GF-D8 (cell line): ENCODE measurements around the gene GTF3C6.
A peak's percentile ranks its signal among the peaks of the same experiment; 100 is the strongest.
"Not testable (repeated sequence)": the region's sequence is repeated elsewhere in the genome, so short reads cannot be mapped to it uniquely, and the experiment has no call there.

Experiments used
- DNase-seq: peaks from one replicate; lab custom pipeline; 2025; lab: John Stamatoyannopoulos, UW

GTF3C6 gene, protein sequence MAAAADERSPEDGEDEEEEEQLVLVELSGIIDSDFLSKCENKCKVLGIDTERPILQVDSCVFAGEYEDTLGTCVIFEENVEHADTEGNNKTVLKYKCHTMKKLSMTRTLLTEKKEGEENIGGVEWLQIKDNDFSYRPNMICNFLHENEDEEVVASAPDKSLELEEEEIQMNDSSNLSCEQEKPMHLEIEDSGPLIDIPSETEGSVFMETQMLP

DNA sequence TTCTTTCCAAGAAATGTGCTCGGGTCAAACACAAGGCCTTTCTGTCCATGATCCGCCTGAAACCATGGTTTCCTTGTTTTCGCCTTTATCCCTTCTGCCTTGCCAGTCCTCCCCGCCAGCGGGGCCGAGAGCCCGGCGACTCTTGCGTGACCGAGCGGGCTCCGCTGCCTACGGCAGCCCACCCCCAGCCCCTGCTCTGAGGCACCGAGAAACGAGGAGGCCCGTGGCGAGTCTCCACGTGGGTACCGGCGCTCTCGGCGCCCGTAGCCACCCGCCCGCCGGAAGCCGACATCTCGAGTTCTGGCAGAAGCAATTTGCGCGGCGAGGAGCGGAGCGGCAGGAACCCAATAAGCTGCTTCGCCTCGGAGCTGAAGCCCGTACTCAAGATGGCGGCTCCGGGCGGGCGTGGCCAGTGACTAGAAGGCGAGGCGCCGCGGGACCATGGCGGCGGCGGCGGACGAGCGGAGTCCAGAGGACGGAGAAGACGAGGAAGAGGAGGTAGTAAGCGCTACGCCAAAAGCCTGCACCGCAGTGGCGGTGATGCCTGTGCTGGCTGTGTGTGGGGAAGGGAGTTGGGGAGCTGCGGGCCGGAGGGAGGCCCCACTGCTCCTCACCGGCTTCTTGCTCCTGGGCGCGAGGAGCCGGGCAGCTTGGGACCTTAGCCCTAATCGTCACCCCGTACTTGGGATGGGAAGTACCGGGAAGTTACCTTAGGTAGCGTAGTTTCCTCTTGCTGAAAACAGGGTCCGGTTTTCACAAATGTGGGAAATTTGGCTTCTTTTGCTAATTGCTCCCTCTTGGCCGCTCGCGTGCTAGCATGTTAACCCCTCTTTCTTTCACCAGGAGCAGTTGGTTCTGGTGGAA, at the start of gene GTF3C6:
TSS of gene GTF3C6 (plus strand) at position 378 of the 864 bp plus-strand sequence. CDS start at position 442, 64 bp downstream.
- peak; percentile 85 for DNase-seq

DNA sequence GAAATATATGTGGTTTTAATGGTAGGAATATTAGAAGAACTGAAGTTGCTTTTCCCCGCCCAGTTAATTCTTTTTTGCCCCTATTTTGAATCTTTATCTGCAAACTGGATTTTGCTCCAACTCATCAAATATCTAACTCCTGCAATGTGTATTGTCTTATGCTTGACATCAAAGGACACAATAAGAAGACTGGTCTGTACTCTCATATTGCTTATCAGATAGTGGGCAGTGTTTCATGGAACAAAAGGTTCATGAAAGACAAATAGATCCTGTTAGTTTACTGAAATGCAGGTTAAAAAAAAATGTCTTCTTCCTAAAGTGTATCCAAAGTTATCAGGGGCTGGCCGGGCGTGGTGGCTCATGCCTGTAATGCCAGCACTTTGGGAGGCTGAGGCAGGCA, 27.7 kb upstream of the GTF3C6 start:
- no peak for DNase-seq

DNA sequence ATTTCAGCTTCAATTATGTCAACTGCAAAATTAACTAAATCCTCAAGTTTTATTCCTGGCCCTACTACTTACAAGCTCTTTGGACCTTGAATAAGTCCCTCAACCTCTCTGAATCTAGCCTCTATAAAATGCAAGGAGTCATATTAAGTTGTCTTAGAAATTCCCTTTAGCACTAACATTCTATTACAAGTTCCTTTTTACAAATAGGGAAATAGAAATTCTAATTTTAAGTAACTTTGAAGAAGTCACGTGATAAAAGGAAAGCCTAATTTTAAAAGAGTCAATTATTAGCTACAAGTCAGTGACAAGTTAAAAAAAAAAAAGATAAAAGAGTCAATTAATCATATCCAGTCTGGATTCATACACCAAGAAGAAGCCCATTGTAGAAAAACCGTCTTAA, 24.6 kb upstream of the GTF3C6 start:
- no peak for DNase-seq

DNA sequence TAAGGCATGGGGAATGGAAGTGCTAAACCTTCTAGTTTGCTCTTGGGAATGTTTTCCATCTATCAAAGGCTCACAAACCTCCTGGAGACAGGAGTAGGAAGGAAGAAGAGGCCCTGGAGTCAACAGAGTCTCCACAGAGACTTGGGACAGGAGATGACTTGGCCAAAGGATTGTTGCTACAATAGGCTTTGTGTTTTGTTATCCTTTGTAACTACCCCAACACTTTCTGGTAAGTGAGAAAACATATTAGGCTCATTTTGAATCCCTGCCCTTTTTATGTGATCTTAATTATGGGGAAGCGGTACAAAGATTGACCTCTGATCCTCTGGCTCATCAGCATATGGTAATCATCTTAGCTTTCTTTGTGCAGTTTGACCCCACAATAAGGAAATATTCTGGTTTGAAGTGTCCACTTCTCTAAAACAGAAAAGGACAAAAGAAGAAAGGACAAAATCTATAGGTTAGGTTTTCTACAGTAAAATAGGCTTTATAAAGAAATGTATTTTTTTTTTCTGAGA, 24.1 kb upstream of the GTF3C6 start:
- DNase-seq: no peak

DNA sequence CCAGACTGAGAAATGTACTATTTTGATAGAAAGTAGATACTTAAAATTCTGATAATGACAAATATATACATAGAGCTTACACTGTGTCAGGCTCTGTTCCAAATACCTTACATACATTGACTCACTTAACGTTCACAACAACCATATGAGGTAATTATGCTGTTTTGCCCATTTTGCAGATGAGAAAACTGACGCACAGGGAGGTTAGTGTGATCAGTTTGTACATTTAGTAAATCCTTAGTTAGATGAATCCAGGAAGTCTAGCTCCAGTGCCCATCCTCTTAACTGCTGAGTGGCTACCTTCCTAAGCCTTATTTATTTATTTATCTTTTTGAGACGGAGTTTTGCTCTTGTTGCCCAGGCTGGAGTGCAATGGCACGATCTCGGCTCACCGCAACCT, 23.3 kb upstream of the GTF3C6 start:
- DNase-seq: no peak

DNA sequence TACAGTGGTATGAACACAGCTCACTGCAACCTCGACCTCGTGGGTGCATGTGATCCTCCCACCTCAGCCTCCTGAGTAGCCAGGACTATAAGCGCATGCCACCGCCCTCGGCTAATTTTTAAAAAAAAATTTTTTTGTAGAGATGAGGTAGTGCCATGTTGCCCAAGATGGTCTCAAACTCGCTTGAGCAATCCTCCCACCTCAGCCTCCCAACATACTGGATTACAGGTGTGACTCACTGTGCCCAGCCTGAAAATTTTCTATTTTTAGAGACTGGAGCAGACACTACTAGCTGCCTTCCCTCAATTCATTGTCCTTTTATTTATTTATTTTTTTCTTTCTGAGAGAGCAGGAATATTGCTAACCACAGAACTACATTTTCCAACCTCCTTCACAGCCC, 20.3 kb upstream of the GTF3C6 start:
- no peak for DNase-seq

DNA sequence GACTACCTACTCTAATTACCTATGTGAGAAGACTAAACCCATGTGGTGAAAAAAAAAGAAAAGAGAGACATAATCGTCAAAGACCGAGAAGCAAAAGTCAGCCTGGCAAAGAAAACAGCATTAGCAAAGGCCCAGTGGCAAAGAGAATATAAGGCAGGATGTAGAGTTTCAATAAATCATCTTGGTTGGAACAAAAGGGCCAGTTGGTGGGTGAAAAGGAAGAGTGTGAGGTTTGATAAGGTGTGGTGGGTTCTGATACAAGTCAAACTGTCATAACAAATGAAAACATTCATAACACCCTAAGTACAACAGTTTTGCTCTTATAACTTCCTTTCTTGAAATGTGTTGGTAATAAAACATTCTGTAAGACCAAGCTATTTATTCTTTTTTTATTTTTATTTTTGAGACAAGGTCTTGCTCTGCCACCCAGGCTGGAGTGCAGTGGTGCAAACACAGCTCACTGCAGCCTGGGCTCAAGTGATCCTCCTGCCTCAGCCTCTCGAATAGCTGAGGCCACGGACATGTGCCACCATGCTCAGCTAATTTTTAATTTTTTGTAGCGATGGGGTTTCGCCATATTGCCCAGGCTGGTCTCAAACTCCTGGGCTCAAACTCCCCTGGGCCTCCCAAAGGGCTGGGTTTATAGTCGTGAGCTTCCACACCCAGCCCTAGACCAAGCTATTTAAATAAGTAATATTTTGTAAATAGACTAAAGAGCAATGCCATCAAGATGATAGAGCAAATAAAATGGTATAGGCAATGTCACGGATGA, 18.9 kb upstream of the GTF3C6 start:
- no peak for DNase-seq

DNA sequence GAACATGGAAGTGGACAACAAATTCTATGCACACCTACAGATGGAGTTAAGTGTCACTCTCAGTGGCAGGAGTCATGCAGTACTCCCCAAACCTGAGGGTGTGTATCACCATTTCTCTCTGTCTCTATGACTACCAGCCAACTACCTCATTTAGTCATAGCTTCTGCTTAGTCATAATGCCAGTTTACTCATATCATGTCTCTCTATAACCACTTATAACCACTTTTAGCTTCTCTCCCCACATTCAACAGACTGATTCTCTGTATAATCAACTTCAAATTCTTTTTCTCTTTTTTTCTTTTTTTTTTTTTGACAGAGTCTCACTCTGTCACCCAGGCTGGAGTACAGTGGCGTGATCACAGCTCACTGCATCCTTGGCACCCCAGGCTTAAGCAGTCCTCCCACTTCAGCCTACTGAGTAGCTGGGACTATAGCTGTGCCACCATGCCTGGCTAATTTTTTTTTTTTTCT, 13.8 kb upstream of the GTF3C6 start:
- no peak for DNase-seq

DNA sequence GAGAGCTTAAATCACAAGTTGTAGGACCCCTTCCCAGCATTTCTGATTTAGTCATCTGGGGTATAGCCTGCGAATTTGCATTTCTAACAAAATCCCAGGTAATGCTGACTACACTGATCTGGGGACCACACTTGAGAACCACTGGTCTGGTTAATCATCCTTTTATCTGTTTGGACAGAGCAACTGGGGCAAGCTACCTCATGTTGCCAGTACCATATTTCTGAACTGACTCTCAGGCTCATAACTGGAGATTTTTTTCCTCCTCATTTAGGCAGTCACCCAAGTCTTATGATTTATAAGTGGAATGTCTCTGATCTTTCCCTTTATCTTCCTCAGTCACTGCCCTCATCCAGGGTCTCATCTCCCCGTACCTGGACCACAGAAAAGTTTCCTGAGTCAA, 12.0 kb upstream of the GTF3C6 start:
- no peak for DNase-seq

DNA sequence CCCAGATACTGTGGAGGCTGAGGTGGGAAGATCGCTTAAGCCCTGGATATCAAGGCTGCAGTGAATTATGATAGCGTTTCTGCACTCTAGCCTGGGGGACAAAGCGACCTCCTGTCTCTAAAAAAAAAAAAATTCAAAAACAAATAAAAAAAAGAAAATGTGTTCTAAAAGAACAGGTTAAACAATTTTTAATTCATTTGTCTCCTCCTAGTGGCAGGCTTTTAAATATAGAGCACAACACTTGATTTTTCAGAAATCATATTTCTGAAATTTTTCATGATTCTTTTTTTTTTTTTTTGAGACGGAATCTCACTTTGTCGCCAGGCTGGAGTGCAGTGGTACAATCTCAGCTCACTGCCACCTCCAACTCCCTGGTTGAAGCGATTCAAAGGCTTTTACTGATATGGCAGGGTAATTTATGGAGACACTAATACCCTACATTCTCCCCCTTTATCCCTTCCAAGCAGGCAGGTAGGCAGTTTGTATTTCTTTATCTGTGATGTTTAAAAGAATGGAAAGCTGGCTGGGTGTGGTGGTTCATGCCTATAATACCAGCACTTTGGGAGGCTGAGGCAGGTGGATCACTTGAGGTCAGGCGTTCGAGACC, 8.7 kb upstream of the GTF3C6 start:
- no peak for DNase-seq

DNA sequence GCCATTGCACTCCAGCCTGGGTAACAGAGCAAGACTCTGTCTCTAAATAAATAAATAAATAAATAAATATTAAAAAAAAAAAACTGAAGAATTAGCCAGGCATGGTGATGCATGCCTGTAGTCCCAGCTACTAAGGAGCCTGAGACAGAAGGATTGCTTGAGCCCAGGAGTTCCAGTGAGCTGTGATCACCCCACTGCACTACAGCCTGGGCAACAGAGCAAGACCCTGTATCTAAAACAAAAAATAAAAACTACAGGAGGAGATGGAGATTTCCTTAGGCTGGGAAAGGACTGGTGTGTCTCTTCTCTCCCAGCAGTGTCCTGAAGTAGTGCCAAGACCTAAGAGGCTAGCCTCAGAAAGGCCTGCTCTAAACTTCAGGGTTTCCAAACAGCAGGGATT, 8.1 kb upstream of the GTF3C6 start:
- DNase-seq: no peak

DNA sequence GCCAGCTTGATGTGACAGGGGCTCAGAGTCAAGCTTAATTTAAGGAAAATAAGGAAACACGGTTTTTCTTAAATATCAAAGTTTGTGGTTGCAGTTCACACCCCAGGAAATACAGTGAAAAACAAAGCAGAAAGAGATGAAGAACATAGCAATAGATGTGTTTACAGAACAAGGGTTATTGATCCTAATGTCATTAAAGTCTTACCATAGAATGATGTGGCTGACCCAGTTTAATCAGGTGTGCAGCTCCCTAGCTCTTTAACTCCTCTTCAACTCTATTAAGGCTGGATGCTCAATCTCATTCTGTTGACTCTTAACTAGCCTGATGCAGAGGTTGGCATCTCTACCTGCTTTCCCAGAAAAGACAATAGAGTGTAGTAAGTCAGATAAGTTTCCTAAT, 7.5 kb upstream of the GTF3C6 start:
- no peak for DNase-seq

DNA sequence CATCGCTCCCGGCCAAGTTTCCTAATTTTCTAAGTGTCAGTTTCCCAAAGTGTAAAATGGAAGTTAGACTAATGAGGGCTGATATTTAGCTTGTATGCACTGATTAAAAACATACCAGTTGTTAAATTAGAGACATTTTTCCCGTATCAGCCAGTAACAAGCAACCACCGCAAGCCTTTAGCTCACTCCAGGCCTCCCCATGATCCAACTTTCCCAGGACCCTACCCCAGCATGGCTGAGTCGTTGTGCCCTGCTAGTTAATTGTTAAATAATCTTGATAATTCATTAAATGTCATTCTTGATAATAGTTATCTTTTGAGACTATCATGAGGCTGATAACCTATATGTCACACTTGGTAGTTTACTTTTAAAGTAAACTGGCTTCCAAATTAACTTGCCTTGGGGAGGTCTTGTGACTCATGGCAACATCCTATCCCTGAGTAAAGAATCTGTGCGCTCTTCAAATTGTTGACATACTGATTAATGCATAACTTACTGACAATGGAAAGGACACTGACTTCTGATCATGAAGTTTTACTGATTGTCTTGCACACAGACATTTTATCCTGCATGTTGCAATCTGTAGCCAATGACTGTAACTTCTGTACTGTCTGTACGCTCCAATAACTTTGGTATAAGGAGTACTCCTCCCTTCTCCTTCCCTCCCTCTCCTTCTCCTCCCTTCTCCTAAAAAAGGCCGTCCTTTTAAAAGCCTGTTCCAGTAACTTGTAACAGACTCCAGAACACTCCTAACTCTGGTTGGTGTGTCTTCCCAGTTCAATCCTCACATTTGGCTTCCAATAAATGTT, 6.3 kb upstream of the GTF3C6 start:
- DNase-seq: no peak

DNA sequence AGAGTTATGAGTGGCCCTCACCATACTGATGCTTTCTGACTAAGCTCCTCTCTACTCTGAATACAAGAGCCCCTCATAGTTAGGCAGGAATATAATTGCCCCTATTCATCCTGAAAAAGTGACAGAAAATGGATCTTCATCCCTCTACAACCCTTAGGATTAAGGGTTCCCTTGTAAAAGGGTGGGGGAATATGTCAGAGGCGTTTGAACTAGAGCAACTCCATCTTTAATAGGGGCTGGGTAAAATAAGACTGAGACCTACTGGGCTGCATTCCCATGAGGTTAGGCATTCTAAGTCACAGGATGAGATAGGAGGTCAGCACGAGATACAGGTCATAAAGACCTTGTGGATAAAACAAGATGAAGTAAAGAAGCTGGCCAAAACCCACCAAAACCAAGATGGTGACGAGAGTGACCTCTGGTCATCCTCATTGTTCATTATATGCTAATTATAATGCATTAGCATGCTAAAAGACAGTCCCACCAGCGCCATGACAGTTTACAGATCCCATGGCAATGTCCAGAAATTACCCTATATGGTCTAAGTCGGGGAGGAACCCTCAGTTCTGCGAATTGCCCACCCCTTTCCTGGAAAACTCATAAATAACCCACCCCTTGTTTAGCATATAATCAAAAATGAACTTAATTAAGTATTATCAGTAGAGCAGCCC, 4.7 kb upstream of the GTF3C6 start:
- no peak for DNase-seq

DNA sequence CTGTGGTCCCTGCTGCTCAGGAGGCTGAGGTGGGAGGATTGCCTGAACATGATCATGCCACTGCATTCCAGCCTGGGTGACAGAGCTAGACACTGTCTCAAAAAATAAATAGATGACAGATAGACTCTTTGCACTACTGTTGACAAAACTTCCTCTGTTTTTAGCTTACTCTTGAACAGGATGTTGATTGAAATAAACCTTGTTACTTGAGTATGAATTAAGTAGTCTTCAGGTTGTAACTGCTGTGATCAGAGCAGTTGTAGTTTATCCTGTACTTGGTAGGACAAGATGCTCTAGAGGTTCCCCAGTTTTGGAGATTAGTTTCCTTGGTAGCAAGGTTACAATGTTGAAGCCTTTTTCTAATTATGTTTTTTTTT, 1.5 kb downstream of the GTF3C6 start:
- DNase-seq: no peak

DNA sequence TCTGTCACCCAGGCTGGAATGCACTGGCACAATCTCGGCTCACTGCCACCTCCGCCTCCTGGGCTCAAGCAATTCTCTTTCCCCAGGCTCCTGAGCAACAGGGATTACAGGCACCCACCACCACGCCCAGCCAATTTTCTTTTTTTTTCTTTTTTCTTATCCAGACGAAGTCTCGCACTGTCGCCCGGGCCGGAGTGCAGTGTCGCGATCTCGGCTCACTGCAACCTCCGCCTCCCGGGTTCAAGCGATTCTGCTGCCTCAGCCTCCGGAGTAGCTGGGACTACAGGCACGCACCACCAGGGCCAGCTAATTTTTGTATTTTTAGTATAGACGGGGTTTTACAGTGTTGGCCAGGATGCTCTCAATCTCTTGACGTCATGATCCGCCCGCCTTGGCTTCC, 4.1 kb downstream of the GTF3C6 start:
- not testable (repeated sequence) for DNase-seq

DNA sequence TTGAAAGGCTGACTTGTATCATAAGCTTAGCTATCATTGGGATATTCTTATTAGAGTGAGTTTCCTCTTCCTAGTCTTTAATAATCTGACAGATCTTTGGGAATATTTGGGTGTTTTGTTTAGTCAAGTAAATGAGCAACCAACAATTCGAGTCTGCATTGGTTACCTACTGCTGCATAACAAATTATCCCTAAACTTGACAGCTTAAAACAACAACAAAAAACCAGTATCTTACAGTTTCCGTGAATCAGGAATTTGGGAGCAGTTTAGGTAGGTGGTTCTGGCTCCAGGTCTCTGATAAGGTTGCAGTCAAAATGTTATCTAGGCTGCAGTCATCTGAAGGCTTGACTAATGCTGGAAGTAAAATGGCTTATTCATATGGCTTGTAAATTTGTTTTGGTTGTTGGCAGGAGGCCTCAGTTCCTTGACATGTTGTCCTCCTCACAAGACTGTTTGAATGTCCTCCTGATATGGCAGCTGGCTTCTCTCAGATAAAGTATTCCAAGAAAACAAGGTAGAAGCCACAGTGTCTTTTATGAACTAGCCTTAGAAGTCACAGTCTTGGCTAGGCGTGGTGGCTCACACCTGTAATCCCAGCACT, 7.2 kb downstream of the GTF3C6 start:
- DNase-seq: no peak

DNA sequence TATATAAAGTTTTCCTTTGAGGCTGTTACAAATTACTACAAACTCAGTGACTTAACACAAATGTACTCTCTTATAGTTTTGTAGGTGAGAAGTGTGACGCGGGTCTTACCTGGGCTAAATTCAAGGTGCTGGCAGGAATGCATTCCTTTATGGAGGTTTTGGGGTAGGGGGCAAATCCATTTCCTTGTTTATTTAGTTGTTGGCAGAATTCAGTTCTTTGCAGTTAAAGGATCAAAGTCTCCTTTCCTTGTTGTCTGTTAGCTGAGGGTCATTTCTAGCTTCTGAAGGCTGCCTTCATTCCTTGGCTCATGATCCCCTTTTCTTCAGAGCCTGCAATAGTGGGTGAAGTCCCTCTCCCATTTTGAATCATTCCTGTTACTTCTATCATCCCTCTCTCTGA, 10.2 kb downstream of the GTF3C6 start:
- not testable (repeated sequence) for DNase-seq

DNA sequence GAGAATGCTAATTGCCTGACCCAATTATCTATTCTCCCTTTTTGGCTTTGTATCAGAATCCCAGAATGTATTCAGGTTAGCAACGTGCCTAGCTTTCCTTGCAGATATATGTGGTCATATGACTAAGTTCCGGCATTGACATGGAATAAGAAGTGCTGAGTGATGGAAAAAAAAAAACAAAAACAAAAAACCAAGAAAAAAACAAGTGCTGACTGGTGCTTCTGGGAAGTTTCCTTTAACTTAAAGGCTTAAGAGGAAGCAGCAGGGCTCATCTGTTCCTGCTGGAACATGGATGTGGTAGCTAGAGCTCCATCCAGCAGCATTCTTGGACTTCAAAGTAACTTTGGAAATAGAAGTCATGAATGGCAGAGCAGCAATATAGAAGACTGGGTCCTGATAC, 13.0 kb downstream of the GTF3C6 start:
- no peak for DNase-seq

DNA sequence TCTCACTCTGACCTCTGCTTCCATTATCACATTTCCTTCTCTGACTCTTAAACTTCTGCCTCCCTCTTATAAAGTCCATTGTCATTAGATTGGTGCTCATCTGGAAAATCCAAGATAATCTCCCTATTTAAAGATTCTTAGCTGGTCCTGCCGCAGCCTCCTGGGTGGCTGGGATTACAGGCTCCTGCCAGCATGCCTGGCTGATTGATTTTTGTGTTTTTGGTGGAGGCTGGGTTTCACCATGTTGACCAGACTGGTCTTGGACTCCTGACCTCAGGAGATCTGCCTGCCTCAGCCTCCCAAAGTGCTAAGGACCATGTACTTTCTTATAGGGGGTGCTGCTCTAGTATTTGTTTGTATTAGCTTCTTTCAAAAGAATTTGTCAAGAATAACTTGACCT, 18.1 kb downstream of the GTF3C6 start:
- no peak for DNase-seq
